ACC112 (cell line): ENCODE results near the gene PCBP3.

ENCODE experiments used
- H2AFZ ChIP-seq: fragments of 200-600 bp; sonication (generic); one replicate; pipeline ENCODE4 v1.6.0; 2017; ENCODE audit warnings: antibody characterized with exemption, low read length; ENCODE audit not compliant: unreplicated experiment
- H3K27ac ChIP-seq: fragments of 200-600 bp; sonication (generic); 2 replicates; pipeline ENCODE4 v1.5.1; 2014; ENCODE audit warnings: low read depth, mild to moderate bottlenecking, antibody characterized with exemption, low read length, moderate library complexity
- H3K27me3 ChIP-seq: fragments of 200-600 bp; sonication (generic); 2 replicates; pipeline ENCODE4 v1.6.1; 2014; ENCODE audit warnings: mild to moderate bottlenecking, antibody characterized with exemption, low read length, moderate library complexity, mixed read lengths; ENCODE audit not compliant: insufficient read depth
- H3K36me3 ChIP-seq: fragments of 200-600 bp; sonication (generic); 2 replicates; pipeline ENCODE4 v1.6.1; 2016; ENCODE audit warnings: mild to moderate bottlenecking, antibody characterized with exemption, low read length, moderate library complexity, mixed read lengths; ENCODE audit not compliant: insufficient read depth
- H3K4me1 ChIP-seq: fragments of 200-600 bp; sonication (generic); one replicate; pipeline ENCODE4 v1.6.1; 2016; ENCODE audit warnings: low read length, mixed read lengths; ENCODE audit not compliant: insufficient read depth, unreplicated experiment, control insufficient read depth
- H3K4me3 ChIP-seq: fragments of 200-600 bp; sonication (generic); 2 replicates; pipeline ENCODE4 v1.5.1; 2014; ENCODE audit warnings: mild to moderate bottlenecking, low read depth, low read length
- H3K79me2 ChIP-seq: fragments of 200-600 bp; sonication (generic); one replicate; pipeline ENCODE4 v1.6.0; 2016; ENCODE audit warnings: low read length; ENCODE audit not compliant: control insufficient read depth, unreplicated experiment, insufficient read depth

PCBP3 gene

GRCh38 chr21:45636951-45637646 lies 6.4 kb upstream of the PCBP3 start:
- Histone ChIP-seq H3K79me2 (no peaks in the 10 kb centered on the region), H2AFZ (no peak overlapping the region), H3K4me1 (no peaks in the 10 kb centered on the region), H3K4me3 (no peak overlapping the region), H3K36me3 (no peaks in the 10 kb centered on the region), H3K27ac (no peak overlapping the region), H3K27me3 (peaks cover 8% of the 10 kb centered on the region; the same call in 1 of the 2 replicates)

GRCh38 chr21:45637883-45638282 lies 5.6 kb upstream of the PCBP3 start:
- no peak overlapping the region for H3K4me3 ChIP-seq
- no peaks in the 10 kb centered on the region for H3K36me3 ChIP-seq
- no peaks in the 10 kb centered on the region for H3K4me1 ChIP-seq
- peaks cover 8% of the 10 kb centered on the region; the same call in 1 of the 2 replicates for H3K27me3 ChIP-seq
- H3K27ac ChIP-seq: no peak overlapping the region
- no peak overlapping the region for H2AFZ ChIP-seq
- no peaks in the 10 kb centered on the region for H3K79me2 ChIP-seq

- Histone ChIP-seq H2AFZ (no peak overlapping the region), H3K79me2 (no peaks in the 10 kb centered on the region), H3K27ac (no peak overlapping the region), H3K27me3 (peaks cover 8% of the 10 kb centered on the region; the same call in 1 of the 2 replicates), H3K36me3 (no peaks in the 10 kb centered on the region), H3K4me1 (no peaks in the 10 kb centered on the region), H3K4me3 (no peak overlapping the region)
Measured at GRCh38 chr21:45638707-45639106, 4.8 kb upstream of the PCBP3 start.

- Histone ChIP-seq H3K27me3 (peaks cover 8% of the 10 kb centered on the region; the same call in 1 of the 2 replicates), H3K4me1 (peaks cover under 1% of the 10 kb centered on the region), H3K79me2 (peaks cover 2% of the 10 kb centered on the region), H2AFZ (no peak overlapping the region), H3K27ac (no peak overlapping the region), H3K36me3 (no peaks in the 10 kb centered on the region), H3K4me3 (no peak overlapping the region)
Measured at GRCh38 chr21:45639206-45640000, 4.1 kb upstream of the PCBP3 start.

- H3K27ac ChIP-seq: no peak overlapping the region
- H3K79me2 ChIP-seq: peaks cover 8% of the 10 kb centered on the region
- no peak overlapping the region for H2AFZ ChIP-seq
- H3K36me3 ChIP-seq: no peaks in the 10 kb centered on the region
- H3K4me1 ChIP-seq: peaks cover 9% of the 10 kb centered on the region
- no peak overlapping the region for H3K4me3 ChIP-seq
- H3K27me3 ChIP-seq: peaks cover 8% of the 10 kb centered on the region; the same call in 1 of the 2 replicates
Measured at GRCh38 chr21:45640001-45640887, 3.3 kb upstream of the PCBP3 start.

GRCh38 chr21:45640888-45641479 lies 2.5 kb upstream of the PCBP3 start:
- Histone ChIP-seq H3K4me1 (peaks cover 13% of the 10 kb centered on the region), H3K4me3 (no peak overlapping the region), H3K36me3 (no peaks in the 10 kb centered on the region), H3K27ac (no peak overlapping the region), H2AFZ (no peak overlapping the region), H3K79me2 (peaks cover 8% of the 10 kb centered on the region), H3K27me3 (peaks cover 8% of the 10 kb centered on the region; the same call in 1 of the 2 replicates)

GRCh38 chr21:45641480-45642035 lies 2.0 kb upstream of the PCBP3 start:
- Histone ChIP-seq H3K4me3 (no peak overlapping the region), H2AFZ (no peak overlapping the region), H3K27me3 (peaks cover 8% of the 10 kb centered on the region; the same call in 1 of the 2 replicates), H3K4me1 (peaks cover 13% of the 10 kb centered on the region), H3K79me2 (peaks cover 12% of the 10 kb centered on the region), H3K27ac (no peak overlapping the region), H3K36me3 (no peaks in the 10 kb centered on the region)

- H3K79me2 ChIP-seq: peaks cover 19% of the 10 kb centered on the region
- peak overlapping the region; percentile 60 for H3K4me3 ChIP-seq
- no peak overlapping the region for H3K27ac ChIP-seq
Measured at GRCh38 chr21:45642122-45642813, 1.3 kb upstream of the PCBP3 start.

GRCh38 chr21:45644041-45644906 lies 749 bp downstream of the PCBP3 start:
- no peak overlapping the region for H3K27ac ChIP-seq
- H3K4me1 ChIP-seq: peaks cover 13% of the 10 kb centered on the region
- peaks cover 12% of the 10 kb centered on the region; the same call in 1 of the 2 replicates for H3K36me3 ChIP-seq
- peak overlapping the region; percentile 74 for H2AFZ ChIP-seq
- peaks cover 22% of the 10 kb centered on the region for H3K79me2 ChIP-seq
- H3K27me3 ChIP-seq: peaks cover 3% of the 10 kb centered on the region; the same call in 1 of the 2 replicates
- peak overlapping the region; percentile 90 for H3K4me3 ChIP-seq

More at GRCh38 chr21:45642122-45642813, 1.3 kb upstream of the PCBP3 start:
- peaks cover 3% of the 10 kb centered on the region; the same call in 1 of the 2 replicates for H3K27me3 ChIP-seq
- H2AFZ ChIP-seq: no peak overlapping the region
- 0 out of 2 replicates have a peak, but pooled peaks cover 6% of the 10 kb centered on the region for H3K36me3 ChIP-seq
- peaks cover 13% of the 10 kb centered on the region for H3K4me1 ChIP-seq
